Activated CD8-positive, alpha-beta memory T cell treated with anti-CD3 and anti-CD28 coated beads, Interleukin-2, amount 50 U/mL, for 1 hour (primary cell): ENCODE measurements around the gene TNFRSF19.

ENCODE experiments used
- DNase-seq: peaks from one replicate; pipeline ENCODE4 v3.0.0-alpha.2; 2020; ENCODE audit errors: extremely low read depth

Gene TNFRSF19

DNA sequence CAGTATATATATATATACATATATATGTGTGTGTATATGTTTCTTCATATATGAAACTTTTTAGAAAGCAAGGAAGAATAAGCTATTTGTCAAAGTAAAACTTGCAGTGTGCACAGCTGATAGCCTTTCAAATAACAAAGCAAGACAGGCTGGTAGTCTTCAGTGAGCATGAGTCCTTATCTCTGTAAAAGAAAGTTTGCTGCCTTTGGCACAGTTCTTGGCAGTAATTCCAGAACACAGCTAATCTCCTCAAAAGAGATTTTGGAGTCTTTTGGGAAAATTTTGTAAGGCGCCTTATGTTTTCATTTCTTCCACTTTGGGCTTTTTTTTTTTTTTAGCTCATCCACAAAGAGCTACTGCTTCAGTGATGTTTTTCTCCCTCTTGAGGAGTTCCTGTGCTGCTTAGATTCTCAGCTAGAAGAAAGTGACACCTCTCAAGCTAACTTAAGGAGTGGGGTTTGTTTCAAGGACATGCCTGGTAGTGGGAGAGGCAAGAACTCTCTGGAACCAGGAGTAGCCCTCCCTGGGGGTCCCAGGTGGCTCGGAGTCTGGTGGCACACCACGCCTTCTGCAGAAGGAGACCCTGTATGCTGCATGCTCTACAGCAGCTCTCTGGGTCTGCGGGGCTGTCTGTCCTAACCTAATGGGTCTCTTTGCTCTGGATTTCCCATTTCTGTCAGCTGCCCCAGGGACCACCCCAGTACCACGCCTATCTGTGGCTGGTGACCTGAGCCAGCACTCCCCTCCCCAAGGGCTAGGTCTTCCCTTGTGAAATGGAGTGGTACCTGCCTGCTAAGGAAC, 58.8 kb downstream of the TNFRSF19 start:
- DNase-seq, result no peak

- no peak for DNase-seq
Measured at GRCh38 chr13:23629566-23630272, 59.5 kb downstream of the TNFRSF19 start.

GRCh38 chr13:23630349-23631093, 60.3 kb downstream of the TNFRSF19 start:
- no peak for DNase-seq

- DNase-seq, result no peak
Measured at GRCh38 chr13:23631311-23632047, 61.3 kb downstream of the TNFRSF19 start.

DNA sequence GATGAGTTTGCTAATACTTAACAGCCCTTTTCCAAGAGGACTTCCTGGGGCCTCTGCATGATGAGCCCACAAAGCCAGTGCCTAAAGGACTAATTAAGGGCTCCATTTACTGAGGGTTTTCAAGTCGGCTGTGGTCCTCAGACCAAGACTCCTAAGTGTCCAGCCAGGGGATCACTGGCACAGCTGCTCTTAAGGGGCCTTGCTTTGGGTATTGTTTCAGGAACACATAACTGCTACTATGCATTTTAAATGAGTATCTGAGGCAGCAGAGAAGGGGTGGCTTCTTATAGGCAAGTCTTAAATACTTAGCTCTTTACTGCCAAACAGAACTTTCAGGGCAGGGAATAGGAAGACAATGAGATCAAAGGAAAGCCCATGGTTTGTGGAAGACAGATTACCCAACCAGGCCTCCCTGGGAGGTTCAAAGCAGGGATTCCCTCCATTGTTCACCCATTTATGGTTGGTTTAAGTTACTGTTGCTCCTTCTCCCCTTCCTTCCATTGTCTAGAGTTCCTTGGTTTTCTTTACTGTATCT, 61.9 kb downstream of the TNFRSF19 start:
- no peak for DNase-seq

- no peak for DNase-seq
Measured at GRCh38 chr13:23632741-23633140, 62.5 kb downstream of the TNFRSF19 start.

GRCh38 chr13:23634897-23635296, 64.7 kb downstream of the TNFRSF19 start:
- no peak for DNase-seq

GRCh38 chr13:23636360-23636759, 66.1 kb downstream of the TNFRSF19 start:
- DNase-seq, result no peak

- DNase-seq, result no peak
Measured at GRCh38 chr13:23637829-23638228, 67.6 kb downstream of the TNFRSF19 start.

DNA sequence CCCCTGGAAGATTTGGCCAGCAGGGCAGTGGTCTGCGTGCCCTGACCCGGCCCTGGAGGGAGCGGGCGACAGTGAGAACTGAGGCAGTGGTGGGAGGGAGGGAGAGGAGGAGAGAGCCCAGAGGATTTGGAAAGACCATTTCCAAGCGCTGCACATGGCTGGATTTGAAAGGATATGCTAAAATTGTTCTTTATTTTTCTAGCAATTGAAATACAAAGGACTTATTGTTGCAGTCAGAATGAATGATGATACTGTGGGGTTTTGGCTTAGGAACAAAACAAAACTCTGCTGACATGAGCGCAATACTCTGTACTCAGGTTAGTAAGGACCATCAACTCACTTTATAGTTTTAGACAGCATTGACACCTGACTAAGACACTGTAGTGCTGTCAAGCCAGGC, 69.5 kb downstream of the TNFRSF19 start:
- DNase-seq, result no peak

- DNase-seq, result no peak
Measured at GRCh38 chr13:23642110-23642509, 71.9 kb downstream of the TNFRSF19 start.

GRCh38 chr13:23643338-23644125, 73.3 kb downstream of the TNFRSF19 start:
- DNase-seq, result no peak

DNA sequence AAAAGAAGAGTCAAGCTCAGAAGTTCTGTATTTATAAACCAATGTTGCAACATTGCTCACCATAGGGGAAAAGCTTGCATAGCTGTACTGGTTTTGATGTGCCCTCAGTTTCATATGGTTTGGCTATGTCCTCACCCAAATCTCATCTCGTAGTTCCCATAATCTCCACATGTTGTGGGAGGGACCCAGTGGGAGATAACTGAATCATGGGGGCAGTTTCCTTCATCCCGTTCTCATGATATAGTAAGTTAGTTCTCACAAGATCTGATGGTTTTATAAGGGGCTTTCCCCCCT, 73.9 kb downstream of the TNFRSF19 start:
- DNase-seq, result no peak

DNA sequence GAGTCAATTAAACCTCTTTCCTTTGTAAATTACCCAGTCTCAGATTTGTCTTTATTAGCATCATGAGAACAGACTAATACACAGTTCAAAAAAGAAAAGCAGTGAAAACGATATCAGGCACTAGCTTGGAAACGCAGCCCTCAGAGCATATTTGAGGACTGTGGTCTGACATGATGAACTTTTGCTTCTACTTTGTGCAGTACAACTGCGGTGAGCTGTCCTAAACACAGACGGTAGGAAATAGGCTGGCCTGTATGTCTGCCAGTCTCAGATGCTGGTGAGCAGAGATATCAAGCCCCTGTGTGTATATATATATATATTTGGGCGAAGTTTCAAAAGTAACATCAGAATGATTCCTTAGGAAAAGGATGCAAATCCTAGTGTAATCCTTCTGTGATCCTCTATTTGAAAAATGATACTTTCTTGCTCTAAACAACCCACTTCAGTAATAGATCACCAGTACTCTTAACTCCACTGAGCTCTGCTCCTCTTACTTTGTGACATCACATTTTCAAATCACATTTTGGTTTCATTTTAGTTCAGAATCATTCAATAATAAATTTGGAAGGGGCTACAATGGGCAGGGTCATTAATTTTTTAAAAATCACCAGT, 74.4 kb downstream of the TNFRSF19 start:
- DNase-seq, result no peak

DNA sequence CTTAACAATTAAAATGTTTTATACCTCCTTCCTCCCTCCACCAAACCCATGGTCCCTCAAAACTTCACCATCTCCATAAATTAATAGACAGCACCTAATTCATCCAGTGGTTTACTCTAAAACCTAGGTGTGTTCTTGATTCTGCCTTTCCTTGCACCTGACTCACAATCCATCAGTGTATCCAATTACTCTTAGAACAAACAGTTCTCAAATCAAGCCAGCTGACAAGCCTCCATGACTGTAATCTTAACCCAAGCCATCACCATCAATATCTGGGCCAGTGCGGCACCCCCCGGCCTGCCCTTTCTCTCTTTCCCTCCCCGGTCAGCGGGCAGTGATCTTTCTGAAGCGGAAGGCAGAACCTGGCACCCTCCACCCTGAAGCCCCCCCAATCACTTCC, 75.6 kb downstream of the TNFRSF19 start:
- DNase-seq, result no peak

DNA sequence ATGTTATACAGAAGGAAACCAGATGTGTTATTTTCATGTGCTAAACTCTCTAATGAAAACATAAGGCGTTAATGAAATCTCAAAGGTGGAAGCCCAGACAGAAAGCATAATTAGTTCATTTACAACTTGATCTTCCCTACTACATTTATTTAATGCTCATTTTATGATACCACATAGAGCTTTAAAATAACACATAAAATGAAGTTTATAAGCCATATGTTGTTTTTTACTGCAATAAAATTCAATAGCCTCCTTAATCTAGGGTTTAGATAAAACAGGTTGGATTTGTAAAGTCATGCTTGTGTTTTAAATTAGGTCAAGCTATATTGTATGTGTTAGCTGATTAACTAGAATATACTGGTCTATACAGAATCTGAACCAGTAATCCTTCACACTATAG, 81.2 kb downstream of the TNFRSF19 start:
- no peak for DNase-seq

DNA sequence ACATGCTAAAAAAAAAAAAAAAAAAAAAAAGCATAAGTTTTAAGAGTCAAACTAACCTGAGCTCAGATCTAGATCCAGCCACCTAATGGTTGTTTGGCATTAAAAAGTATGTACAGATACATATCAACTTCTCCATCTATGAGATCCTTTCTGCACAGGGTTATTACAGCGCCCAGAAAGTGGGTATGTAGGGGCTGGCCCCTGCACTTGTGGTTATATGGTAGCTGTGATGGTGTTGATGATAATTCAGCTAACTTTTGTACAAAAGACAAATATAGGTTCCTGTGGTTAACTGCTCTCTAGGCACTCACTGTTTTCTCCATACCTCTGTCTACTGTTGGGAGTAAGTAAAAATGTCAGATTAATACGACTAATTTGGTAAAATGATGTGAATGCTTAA, 81.7 kb downstream of the TNFRSF19 start:
- DNase-seq, result no peak

- no peak for DNase-seq
Measured at GRCh38 chr13:23652909-23653726, 82.9 kb downstream of the TNFRSF19 start.
